ENCODE data around the gene CIAPIN1. TPM values are rescaled to one million over a fixed set of nuclear protein-coding genes. Genes with fewer than 3 reads are reported as not detected.

Gene CIAPIN1
- total RNA-seq, 2 experiments from 2014 or later, result 45.8 to 61.8 TPM

- H3K27me3 Mint-ChIP-seq, result peaks cover 2% of the 10 kb centered on the region
- ChIA-PET POLR2A (no interaction called here), CTCF (interaction anchor here (0.6 kb wide), 2 partner anchors 50 to 56 kb away, joined by 3 read pairs; no protein-coding TSS in a partner anchor)
- H3K4me3 Mint-ChIP-seq, result no peak overlapping the region
- peaks cover 9% of the 10 kb centered on the region for H3K4me1 Mint-ChIP-seq
- H3K36me3 Mint-ChIP-seq (ENCODE audit: low read depth), result no peaks in the 10 kb centered on the region
- H3K9me3 Mint-ChIP-seq, result no peaks in the 10 kb centered on the region
- no peak overlapping the region for H3K27ac Mint-ChIP-seq
- DNase-seq, result no peak
Measured at GRCh38 chr16:57380671-57381462, 66.3 kb downstream of the CIAPIN1 start.

- H3K9me3 Mint-ChIP-seq, result no peaks in the 10 kb centered on the region
- no peak overlapping the region for H3K27ac Mint-ChIP-seq
- peaks cover 9% of the 10 kb centered on the region for H3K4me1 Mint-ChIP-seq
- ChIA-PET POLR2A (no interaction called here), CTCF (no interaction called here)
- no peaks in the 10 kb centered on the region for H3K36me3 Mint-ChIP-seq (ENCODE audit: low read depth)
- H3K4me3 Mint-ChIP-seq, result no peak overlapping the region
- DNase-seq, result no peak
- peaks cover 2% of the 10 kb centered on the region for H3K27me3 Mint-ChIP-seq
Measured at GRCh38 chr16:57379579-57379978, 67.6 kb downstream of the CIAPIN1 start.

Other genes starting within 250 kb of the CIAPIN1 start
- 10 to 100 TPM; 35.0 to 36.7 TPM for gene ARL2BP, start 202.1 kb downstream of the CIAPIN1 start, total RNA-seq
- gene PLLP, start 162.7 kb downstream of the CIAPIN1 start, total RNA-seq, result under 1 TPM; 0.40 to 0.55 TPM
- under 1 TPM; 0.50 to 0.74 TPM for gene CCL22, start 88.6 kb downstream of the CIAPIN1 start, total RNA-seq
- not detected for gene CX3CL1, start 74.9 kb downstream of the CIAPIN1 start, total RNA-seq
- gene CCL17, start 42.6 kb downstream of the CIAPIN1 start, total RNA-seq, result under 1 TPM; 0.40 to 0.42 TPM
- gene COQ9, start 94 bp upstream of the CIAPIN1 start, total RNA-seq, result 10 to 100 TPM; 39.8 to 41.1 TPM
- gene POLR2C, start 15.3 kb upstream of the CIAPIN1 start, total RNA-seq, result 10 to 100 TPM; 54.0 to 55.0 TPM
- gene DOK4, start 39.1 kb upstream of the CIAPIN1 start, total RNA-seq, result 1 to 10 TPM; 2.3 to 2.7 TPM
- 10 to 100 TPM in 1 of 2 experiments, 1 to 10 TPM in 1; 8.1 to 10.5 TPM for gene CCDC102A, start 89.2 kb upstream of the CIAPIN1 start, total RNA-seq
- gene ADGRG5, start 95.3 kb upstream of the CIAPIN1 start, total RNA-seq, result 1 to 10 TPM; 5.9 to 6.6 TPM
- 1 to 10 TPM; 2.2 to 2.9 TPM for gene ADGRG1, start 181.2 kb upstream of the CIAPIN1 start, total RNA-seq
- gene ADGRG3, start 220.9 kb upstream of the CIAPIN1 start, total RNA-seq, result not detected
- not detected for gene DRC7, start 247.4 kb upstream of the CIAPIN1 start, total RNA-seq